Upper lobe of left lung (tissue), 4 donors: ENCODE results near the gene PER2.

Experiments used
- POLR2A ChIP-seq, 4 donors: fragments of 450-650 bp; IDR thresholded peaks; one replicate each; pipeline ENCODE4 v1.5.1; 2016 to 2017; ENCODE audit warnings: antibody characterized with exemption in 4 of 4, mild to moderate bottlenecking in 2 of 4
- TF ChIP-seq, protein P1 (sequence below), 6 experiments: fragments of 450-650 bp in 4 of 6; fragments of 200-600 bp in 2 of 6; sonication (generic) in 2 of 6; IDR thresholded peaks; one replicate each; pipeline ENCODE4 v1.5.1; 2016 to 2019; ENCODE audit warnings: antibody characterized with exemption in 6 of 6

DNA sequence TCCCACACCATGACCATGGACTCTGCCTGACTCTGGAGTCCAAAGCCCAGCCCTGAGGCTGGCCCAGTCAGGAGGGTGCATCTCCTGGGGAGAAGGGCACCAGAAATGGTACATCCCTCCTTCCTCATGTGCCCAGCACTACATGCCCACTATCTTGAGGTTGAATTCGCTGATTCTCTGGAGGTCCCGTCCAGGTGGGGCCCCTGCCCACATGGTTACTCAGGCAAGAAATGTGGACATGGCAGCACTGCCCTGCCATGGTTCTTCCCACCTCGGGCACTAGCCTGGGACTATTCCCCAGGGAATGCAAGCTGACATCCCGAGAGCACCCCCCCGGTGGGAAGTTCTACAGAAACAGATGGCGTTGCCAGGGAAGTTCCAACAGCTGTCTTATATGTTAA, 33.3 kb downstream of the PER2 start:
- TF ChIP-seq, protein P1, sequence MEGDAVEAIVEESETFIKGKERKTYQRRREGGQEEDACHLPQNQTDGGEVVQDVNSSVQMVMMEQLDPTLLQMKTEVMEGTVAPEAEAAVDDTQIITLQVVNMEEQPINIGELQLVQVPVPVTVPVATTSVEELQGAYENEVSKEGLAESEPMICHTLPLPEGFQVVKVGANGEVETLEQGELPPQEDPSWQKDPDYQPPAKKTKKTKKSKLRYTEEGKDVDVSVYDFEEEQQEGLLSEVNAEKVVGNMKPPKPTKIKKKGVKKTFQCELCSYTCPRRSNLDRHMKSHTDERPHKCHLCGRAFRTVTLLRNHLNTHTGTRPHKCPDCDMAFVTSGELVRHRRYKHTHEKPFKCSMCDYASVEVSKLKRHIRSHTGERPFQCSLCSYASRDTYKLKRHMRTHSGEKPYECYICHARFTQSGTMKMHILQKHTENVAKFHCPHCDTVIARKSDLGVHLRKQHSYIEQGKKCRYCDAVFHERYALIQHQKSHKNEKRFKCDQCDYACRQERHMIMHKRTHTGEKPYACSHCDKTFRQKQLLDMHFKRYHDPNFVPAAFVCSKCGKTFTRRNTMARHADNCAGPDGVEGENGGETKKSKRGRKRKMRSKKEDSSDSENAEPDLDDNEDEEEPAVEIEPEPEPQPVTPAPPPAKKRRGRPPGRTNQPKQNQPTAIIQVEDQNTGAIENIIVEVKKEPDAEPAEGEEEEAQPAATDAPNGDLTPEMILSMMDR (IDR thresholded peaks at IDR 0.05), result no peak
- no peak for TF ChIP-seq POLR2A (IDR thresholded peaks at IDR 0.05)
